Activated CD8-positive, alpha-beta memory T cell treated with anti-CD3 and anti-CD28 coated beads, Interleukin-2, amount 10 ng/mL, durations not matched to agents 7 days and 5 days (primary cell): ENCODE data around the gene CYP11A1. TPM values are rescaled to one million over a fixed set of nuclear protein-coding genes. Genes with fewer than 3 reads are reported as not detected.

Experiments used
- ATAC-seq: fragments of 150-1000 bp; cut with Tn5 transposase; one replicate; pipeline ENCODE4 v1.10.0; 2021; ENCODE audit warnings: moderate library complexity
- CTCF ChIA-PET: fragments of 350-600 bp; sonication (Branson Sonifier 250); formaldehyde crosslinking; loops from one replicate; lab custom pipeline; 2021; ENCODE audit warnings: antibody characterized with exemption; lab: Charles Lee
- DNase-seq: peaks from one replicate; pipeline ENCODE4 v3.0.0-alpha.2; 2020
- H3K27ac Mint-ChIP-seq: one replicate; pipeline ENCODE4 v1.8.0; 2021; ENCODE audit warnings: mild to moderate bottlenecking, mixed read lengths
- H3K27me3 Mint-ChIP-seq: one replicate; pipeline ENCODE4 v1.8.0; 2021; ENCODE audit warnings: mixed read lengths
- H3K36me3 Mint-ChIP-seq: one replicate; pipeline ENCODE4 v1.8.0; 2021; ENCODE audit warnings: mild to moderate bottlenecking, mixed read lengths
- H3K4me1 Mint-ChIP-seq: one replicate; pipeline ENCODE4 v1.8.0; 2021; ENCODE audit warnings: mixed read lengths
- H3K4me3 Mint-ChIP-seq: one replicate; pipeline ENCODE4 v1.8.0; 2021; ENCODE audit warnings: mild to moderate bottlenecking, moderate library complexity, mixed read lengths
- H3K9me3 Mint-ChIP-seq: one replicate; pipeline ENCODE4 v1.8.0; 2022; ENCODE audit warnings: low read depth, mixed read lengths
- total RNA-seq, 2 experiments: library from RNA; stranded (reverse); gene quantifications; one replicate each; pipeline ENCODE4 v1.2.3, GENCODE V29; 2021

The CYP11A1 gene
- total RNA-seq, 2 experiments from 2014 or later = 0.55 TPM; not detected in 1

GRCh38 chr15:74313889-74314288, 53.6 kb downstream of the CYP11A1 start:
- Mint-ChIP-seq H3K36me3 (no peaks in the 10 kb centered on the region), H3K27ac (peak overlapping the region; percentile 58)
- ATAC-seq = no peak

DNA sequence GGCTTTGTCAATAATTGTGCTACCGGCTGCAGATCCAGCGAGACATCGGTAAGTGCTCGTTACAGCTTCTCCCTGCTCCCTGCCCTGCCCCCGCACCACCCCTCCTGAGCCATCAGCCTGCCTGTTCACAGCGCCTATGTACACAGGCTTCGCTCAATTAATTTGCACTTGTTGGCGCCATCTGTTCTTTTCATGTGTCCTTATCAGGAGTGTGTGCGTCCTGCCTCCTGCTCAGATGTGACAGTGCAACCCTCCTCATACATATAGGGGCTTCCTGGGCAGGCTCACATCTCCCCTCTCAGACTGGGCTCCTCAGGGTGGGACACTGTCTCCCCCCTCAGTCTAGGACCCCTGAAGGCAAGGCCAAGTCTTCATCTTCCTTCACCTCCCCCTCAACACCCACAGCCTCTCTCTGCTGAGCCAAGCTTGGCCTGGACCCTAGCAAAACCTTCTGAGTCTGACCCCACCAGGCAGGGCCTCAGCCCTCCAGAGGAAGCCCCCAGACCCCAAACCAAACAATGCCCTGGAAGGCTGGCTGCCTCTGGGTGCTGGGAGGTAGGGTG, 54.9 kb downstream of the CYP11A1 start:
- CTCF ChIA-PET = interaction anchor here (8.5 kb wide), 1 partner anchor 9 kb away, joined by 132 read pairs; no protein-coding TSS in a partner anchor
- H3K4me3 Mint-ChIP-seq = no peak overlapping the region
- ATAC-seq = no peak
- DNase-seq = no peak
- H3K36me3 Mint-ChIP-seq = no peaks in the 10 kb centered on the region
- peaks cover 9% of the 10 kb centered on the region for H3K27me3 Mint-ChIP-seq
- no peak overlapping the region for H3K27ac Mint-ChIP-seq
- peaks cover 41% of the 10 kb centered on the region for H3K4me1 Mint-ChIP-seq
- no peaks in the 10 kb centered on the region for H3K9me3 Mint-ChIP-seq

More at GRCh38 chr15:74313889-74314288, 53.6 kb downstream of the CYP11A1 start:
- Mint-ChIP-seq H3K9me3 (no peaks in the 10 kb centered on the region), H3K27me3 (peaks cover 7% of the 10 kb centered on the region), H3K4me3 (no peak overlapping the region), H3K4me1 (peaks cover 43% of the 10 kb centered on the region)
- DNase-seq = no peak
- CTCF ChIA-PET = interaction anchor here (3.3 to 8.5 kb wide), 2 partner anchors 8 to 14 kb away, joined by 10 to 132 read pairs; no protein-coding TSS in a partner anchor

DNA sequence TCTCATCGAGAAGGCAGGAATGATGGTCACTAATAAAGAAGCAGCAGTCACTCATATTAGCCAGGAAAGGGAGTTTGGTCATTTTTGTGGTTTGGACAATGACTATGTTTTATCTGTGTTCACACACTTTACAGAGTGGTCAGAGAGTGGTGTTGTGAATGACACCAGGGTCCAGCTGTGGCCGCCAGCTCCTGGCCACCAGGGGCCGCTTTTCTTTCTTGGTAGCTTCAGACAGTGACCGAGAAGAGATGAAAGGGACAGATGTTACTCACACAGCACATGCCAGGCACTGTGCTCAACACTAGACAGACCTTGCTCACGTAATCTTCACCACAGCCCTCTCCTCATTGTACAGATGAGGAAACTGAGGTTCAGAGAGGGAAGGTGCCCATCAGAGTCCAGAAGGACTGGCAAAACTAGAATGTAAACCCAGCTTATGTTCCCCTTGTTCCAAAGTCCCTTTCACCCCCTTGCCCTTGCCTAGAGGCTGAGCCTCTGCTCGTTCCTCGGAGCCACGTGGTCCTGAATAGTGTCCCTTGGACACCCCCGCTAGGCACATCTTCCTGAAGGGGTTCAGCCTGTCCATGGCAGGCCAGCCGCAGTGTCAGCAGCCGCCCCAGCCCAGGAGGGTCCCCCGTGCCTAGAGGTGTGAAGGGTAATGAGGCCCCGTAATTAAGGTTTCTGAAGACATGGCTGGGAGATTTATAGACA, 55.6 kb downstream of the CYP11A1 start:
- Mint-ChIP-seq H3K4me1 (peaks cover 35% of the 10 kb centered on the region), H3K27ac (no peak overlapping the region), H3K27me3 (peaks cover 16% of the 10 kb centered on the region), H3K9me3 (no peaks in the 10 kb centered on the region), H3K36me3 (no peaks in the 10 kb centered on the region), H3K4me3 (no peak overlapping the region)
- DNase-seq (no peak), ATAC-seq (no peak)
- CTCF ChIA-PET = interaction anchor here (0.8 to 8.5 kb wide), 2 partner anchors 10 to 184 kb away, joined by 4 to 132 read pairs; no protein-coding TSS in a partner anchor

DNA sequence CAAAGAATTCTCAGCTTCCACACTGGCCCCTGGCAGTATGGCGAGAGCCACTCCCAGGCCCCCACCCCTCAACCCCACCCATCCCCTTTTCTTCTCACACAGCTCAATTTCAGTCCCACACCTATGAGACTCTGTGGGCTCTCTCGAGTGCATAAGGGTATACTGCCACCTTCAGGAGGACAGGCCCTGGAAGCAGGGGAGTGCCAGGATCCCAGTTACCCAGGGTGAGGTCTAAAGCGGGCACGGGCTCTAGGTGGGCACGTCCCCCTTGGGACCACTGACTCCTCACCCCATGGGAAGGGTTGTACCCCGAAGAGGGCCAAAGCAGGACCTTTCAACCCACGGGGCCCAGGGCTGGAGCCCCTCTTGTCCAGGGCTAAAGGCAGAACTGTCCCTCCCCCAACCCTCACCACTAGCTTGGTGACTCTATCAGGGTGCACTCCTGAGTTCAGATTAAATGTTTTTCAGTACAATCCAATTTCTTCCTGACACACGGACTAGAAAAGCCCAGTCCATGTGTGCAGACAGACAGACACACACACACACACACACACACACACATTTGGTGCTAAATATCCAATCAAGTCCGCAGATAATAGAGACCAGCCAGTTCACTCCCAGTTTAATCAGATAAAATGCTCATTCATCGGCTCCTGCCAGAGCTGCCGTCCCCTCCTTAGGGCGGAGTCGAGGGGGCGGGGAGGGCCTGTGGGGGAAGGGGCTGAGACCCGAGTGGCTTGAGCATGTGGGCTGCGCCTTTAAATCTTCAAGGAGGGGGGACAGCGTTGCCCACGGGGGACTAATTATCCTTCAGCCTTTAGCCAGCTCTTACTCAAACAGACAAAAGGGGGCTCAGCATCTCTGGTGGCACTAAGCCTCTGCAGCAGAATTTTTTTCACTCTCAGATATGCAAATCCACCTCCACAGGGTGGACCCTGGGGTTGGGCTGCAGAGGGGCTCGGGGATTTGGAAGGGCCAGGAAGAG, 59.3 kb downstream of the CYP11A1 start:
- Mint-ChIP-seq H3K27me3 (peaks cover 43% of the 10 kb centered on the region), H3K4me1 (peaks cover 2% of the 10 kb centered on the region), H3K9me3 (no peaks in the 10 kb centered on the region), H3K27ac (no peak overlapping the region), H3K4me3 (no peak overlapping the region), H3K36me3 (no peaks in the 10 kb centered on the region)
- ATAC-seq (peak; percentile 83), DNase-seq (peak; percentile 71)
- CTCF ChIA-PET = interaction anchor here (0.6 to 8.5 kb wide), 19 partner anchors 9 to 1059 kb away, joined by 3 to 132 read pairs (median 5); no protein-coding TSS in a partner anchor

DNA sequence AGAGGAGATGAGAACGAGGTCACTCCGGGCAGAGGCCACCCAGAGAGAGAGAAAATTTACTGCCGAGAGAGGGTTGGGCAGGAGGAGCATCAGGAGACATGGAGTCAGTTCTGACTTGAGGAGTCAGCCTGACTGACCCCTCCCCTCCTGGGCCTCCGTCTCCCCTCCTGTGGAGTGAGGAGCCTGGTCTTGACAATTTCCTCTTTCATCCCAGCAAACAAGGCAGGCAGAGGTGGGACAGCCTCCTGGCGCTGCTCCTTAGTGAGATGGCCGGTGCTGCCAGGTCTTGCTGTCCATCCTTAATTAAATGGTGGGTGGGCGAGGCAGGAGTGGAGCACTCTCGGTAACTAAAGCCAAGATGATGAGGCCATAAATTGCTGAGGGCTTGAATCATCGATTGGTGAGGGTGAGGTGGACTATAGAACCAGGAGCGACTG, 60.6 kb downstream of the CYP11A1 start:
- H3K9me3 Mint-ChIP-seq = no peaks in the 10 kb centered on the region
- H3K4me3 Mint-ChIP-seq = no peak overlapping the region
- no peak for ATAC-seq
- DNase-seq = no peak
- peaks cover 52% of the 10 kb centered on the region for H3K27me3 Mint-ChIP-seq
- no peak overlapping the region for H3K27ac Mint-ChIP-seq
- no peaks in the 10 kb centered on the region for H3K36me3 Mint-ChIP-seq
- CTCF ChIA-PET = interaction anchor here (0.9 to 8.5 kb wide), 7 partner anchors 11 to 181 kb away, joined by 3 to 132 read pairs (median 13); no protein-coding TSS in a partner anchor
- no peaks in the 10 kb centered on the region for H3K4me1 Mint-ChIP-seq

DNA sequence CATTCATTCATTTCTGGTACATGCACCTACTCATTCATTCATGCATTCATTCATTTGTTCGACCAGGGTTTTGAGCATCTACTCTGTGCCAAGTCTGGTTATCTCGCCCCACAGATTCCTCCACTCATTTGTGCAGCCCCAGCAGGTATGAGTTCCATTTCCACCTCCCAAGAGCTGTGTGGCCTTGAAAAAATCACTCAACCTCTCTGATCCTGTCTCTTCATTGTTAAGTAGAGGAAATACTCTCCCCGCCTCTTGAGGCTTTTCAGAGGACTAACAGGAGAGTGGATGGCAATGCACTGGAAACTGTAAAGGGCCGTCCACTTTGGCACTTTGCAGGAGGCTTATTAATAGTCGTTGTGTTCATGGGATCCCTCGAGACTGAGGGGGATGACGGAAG, 61.8 kb downstream of the CYP11A1 start:
- DNase-seq = no peak
- CTCF ChIA-PET = interaction anchor here (1.3 kb wide), 1 partner anchor 10 kb away, joined by 5 read pairs; no protein-coding TSS in a partner anchor
- Mint-ChIP-seq H3K4me3 (no peak overlapping the region), H3K9me3 (no peaks in the 10 kb centered on the region), H3K27ac (no peak overlapping the region), H3K4me1 (no peaks in the 10 kb centered on the region), H3K27me3 (peaks cover 62% of the 10 kb centered on the region), H3K36me3 (no peaks in the 10 kb centered on the region)
- no peak for ATAC-seq

DNA sequence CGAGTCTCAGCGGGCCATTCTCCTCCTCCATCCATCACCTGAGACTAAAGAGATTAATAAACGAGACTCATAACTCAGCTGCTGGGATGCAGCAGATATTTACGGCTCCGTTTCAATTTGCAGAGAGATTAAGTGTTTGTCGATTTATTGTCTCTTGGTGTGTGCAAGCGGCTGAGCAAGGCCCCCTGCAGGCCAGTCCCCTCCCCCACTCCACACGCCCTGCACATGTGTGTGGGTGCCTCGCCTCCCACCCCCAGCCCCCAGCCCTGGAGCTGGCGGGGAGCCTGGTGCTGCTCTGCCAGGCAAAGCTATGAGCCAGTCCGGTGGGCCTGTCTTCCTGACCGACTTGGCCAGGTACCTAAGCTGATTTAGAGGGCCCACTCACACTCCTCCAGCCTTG, 63.0 kb downstream of the CYP11A1 start:
- DNase-seq (no peak), ATAC-seq (no peak)
- Mint-ChIP-seq H3K27ac (no peak overlapping the region), H3K4me3 (no peak overlapping the region), H3K36me3 (no peaks in the 10 kb centered on the region), H3K27me3 (peaks cover 67% of the 10 kb centered on the region), H3K4me1 (no peaks in the 10 kb centered on the region), H3K9me3 (no peaks in the 10 kb centered on the region)
- CTCF ChIA-PET = interaction anchor here (0.8 to 1.4 kb wide), 5 partner anchors 11 to 176 kb away, joined by 3 to 5 read pairs (median 5); no protein-coding TSS in a partner anchor

DNA sequence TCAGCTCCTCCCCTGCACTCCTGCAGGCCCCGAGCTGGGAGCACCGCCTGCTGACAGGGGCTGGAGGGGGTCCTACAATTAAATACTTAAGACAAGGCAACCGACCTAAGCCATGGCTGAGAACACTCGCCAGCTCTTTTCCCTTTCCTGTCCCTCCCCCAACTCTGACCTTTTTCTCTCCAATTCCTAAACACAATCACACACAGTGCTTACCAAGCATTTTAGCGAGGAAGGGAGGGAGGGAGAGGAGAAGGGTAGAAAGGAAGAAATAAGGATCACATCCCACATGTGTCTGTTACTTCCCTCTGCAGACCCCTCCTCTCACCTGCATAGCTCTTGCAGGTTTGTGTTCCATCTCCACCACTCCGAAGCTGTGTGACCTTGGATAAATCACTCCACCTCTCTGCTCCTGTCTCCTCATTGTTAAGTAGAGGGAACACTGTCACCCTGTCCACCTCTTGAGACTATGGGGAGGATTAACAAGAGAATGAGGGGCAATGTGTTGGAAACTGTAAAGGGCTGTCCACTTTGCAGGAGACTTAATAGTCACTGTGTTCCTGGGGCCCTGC, 63.6 kb downstream of the CYP11A1 start:
- CTCF ChIA-PET = interaction anchor here (1.3 to 1.4 kb wide), 2 partner anchors 19 to 175 kb away, joined by 5 read pairs; no protein-coding TSS in a partner anchor
- Mint-ChIP-seq H3K4me3 (no peak overlapping the region), H3K27ac (no peak overlapping the region), H3K9me3 (no peaks in the 10 kb centered on the region), H3K36me3 (no peaks in the 10 kb centered on the region), H3K27me3 (peaks cover 62% of the 10 kb centered on the region), H3K4me1 (no peaks in the 10 kb centered on the region)
- DNase-seq = no peak
- no peak for ATAC-seq

DNA sequence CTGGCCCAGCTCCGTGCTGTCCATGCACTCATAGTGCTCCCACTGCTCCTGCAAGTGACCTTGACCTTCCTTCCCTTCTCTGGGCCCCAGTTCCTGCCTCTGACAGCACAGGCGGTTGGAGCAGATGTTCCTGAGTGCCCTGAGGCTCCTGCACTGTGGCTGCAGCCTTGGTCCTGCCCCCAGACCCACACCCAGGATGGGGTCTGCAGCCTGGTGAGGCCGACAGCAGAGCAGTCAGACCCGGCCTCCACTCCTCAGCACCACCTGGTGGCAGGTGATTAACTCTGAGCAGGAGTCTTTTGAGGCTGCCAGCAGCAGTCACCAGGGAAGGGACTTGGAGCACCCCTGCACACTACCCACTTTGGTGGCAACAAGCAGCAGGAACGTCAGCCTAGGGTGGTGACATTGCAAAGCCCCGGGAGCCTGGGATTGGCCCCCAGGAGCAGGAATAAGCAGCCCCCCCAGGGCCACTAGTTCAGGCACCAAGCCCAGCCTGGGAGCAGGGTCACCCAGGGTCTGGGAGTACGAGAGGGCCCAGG, 64.6 kb downstream of the CYP11A1 start:
- H3K4me1 Mint-ChIP-seq = peaks cover 2% of the 10 kb centered on the region
- peaks cover 65% of the 10 kb centered on the region for H3K27me3 Mint-ChIP-seq
- peak; percentile 37 for ATAC-seq
- CTCF ChIA-PET = interaction anchor here (1.3 to 1.4 kb wide), 2 partner anchors 20 to 174 kb away, joined by 5 read pairs; no protein-coding TSS in a partner anchor
- no peaks in the 10 kb centered on the region for H3K9me3 Mint-ChIP-seq
- no peak overlapping the region for H3K4me3 Mint-ChIP-seq
- DNase-seq = peak; percentile 59
- no peaks in the 10 kb centered on the region for H3K36me3 Mint-ChIP-seq
- no peak overlapping the region for H3K27ac Mint-ChIP-seq

DNA sequence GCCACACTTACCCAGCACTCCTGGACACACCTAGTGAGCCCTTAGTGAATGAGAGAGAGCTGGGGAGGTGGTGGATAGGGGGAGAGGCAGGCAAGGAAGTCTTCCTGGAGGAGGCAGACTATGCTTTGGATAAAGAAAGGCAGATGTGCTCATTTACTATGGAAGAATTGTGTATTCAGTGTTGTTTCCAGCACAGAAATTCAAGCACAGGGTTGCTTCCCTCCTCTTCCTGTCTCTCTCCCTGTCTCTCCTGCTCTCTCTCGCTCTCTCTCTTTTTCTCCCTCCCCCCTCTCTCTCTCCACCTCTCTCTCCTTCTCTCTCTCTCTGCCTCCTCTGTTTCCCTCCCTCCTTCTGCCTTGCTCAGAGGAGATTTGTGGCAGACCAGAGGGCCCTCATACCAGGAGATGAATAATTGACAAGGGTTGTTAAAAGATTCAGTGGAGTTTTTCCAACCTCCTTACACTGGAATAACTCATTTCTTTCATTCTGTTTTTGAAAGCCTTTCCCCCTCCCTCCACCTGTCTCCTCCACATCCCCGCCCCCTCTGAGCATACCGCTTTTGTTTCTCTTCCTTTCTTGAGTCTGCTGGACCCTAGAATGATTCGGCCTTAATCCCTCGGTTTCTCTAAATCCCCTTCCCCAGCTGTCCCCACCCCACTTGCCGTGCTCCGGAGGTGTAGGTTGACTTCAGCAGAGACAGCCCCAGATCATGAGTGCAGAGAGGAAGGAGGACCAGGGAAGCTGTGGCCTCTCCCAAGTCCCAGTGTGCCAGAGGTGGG, 65.7 kb downstream of the CYP11A1 start:
- Mint-ChIP-seq H3K4me3 (no peak overlapping the region), H3K36me3 (no peaks in the 10 kb centered on the region), H3K4me1 (peaks cover 11% of the 10 kb centered on the region), H3K27ac (no peak overlapping the region), H3K9me3 (no peaks in the 10 kb centered on the region), H3K27me3 (peaks cover 61% of the 10 kb centered on the region)
- CTCF ChIA-PET = interaction anchor here (1.0 kb wide), 1 partner anchor 19 kb away, joined by 3 read pairs; no protein-coding TSS in a partner anchor
- ATAC-seq (no peak), DNase-seq (no peak)

DNA sequence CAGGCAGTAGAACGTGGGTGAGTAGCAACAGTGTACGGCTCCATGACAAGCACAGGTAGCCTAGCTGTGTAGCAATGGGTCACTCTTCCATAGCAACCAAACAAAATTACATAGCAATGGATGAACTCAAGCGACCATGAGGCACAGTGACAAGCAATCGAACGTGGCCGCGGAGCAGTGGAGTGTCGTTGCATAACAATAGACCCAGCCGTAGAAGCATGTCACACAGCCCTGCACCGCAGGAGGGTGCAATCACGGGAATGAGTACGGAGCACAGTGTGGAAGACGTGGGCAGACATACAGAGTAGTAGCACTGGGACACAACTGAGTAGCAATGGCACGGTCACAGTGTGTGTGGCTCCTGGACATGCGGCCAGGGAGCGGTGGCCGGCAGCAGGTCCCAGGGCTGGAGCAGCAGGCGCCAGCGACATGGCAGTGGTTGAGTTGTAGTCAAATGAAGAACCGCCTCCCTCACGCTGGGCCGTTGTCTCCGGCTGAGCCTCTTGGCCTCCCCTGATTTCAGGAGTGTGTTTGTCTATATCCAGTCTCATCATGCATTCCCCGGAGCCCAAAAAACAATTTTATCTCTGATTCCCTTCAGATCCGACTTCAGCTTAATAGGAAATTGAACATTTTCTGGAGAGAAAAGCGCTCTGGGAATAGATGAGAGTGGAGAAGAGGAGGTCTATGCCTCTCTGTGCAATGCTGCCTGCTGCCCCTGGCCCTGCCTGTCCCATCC, 67.2 kb downstream of the CYP11A1 start:
- no peak for ATAC-seq
- CTCF ChIA-PET = interaction anchor here (0.5 kb wide), 1 partner anchor 334 kb away, joined by 4 read pairs; no protein-coding TSS in a partner anchor
- Mint-ChIP-seq H3K27ac (no peak overlapping the region), H3K36me3 (no peaks in the 10 kb centered on the region), H3K4me1 (peaks cover 11% of the 10 kb centered on the region), H3K27me3 (peaks cover 51% of the 10 kb centered on the region), H3K9me3 (no peaks in the 10 kb centered on the region), H3K4me3 (no peak overlapping the region)
- DNase-seq = no peak
